GM12878 (cell line): ENCODE results near the gene SERTAD1. TPM values are rescaled to one million over a fixed set of nuclear protein-coding genes. Genes with fewer than 3 reads are reported as not detected.

Experiments used
- ATF7 ChIP-seq: fragments of 450-650 bp; IDR thresholded peaks from 2 replicates; pipeline ENCODE4 v1.6.1; 2016; ENCODE audit warnings: low read depth, mild to moderate bottlenecking
- BACH1 ChIP-seq: fragments of 450-650 bp; IDR thresholded peaks from 2 replicates; pipeline ENCODE4 v1.6.1; 2017; ENCODE audit warnings: mild to moderate bottlenecking, borderline replicate concordance
- CBFB ChIP-seq: IDR thresholded peaks from 2 replicates; pipeline ENCODE4 v1.6.1; 2016; ENCODE audit warnings: antibody characterized with exemption, low read depth
- CHD1 ChIP-seq: IDR thresholded peaks from 2 replicates; pipeline ENCODE4 v1.6.1; 2012; ENCODE audit warnings: low read depth, low read length, improper control_type of control experiment
- CTCF ChIP-seq, 3 experiments: IDR thresholded peaks in 2 of 3; conservative IDR thresholded peaks in 1 of 3; 2 replicates each; pipeline ENCODE4 v1.5.1; 2011; ENCODE audit warnings: low read depth in 3 of 3, low read length in 3 of 3, mild to moderate bottlenecking in 3 of 3, control low read depth in 2 of 3, moderate library complexity in 2 of 3, inconsistent platforms in 1 of 3, mixed read lengths in 1 of 3; ENCODE audit not compliant: control insufficient read depth in 2 of 3, insufficient read depth in 1 of 3; ENCODE audit errors: extremely low read depth in 1 of 3
- MXI1 ChIP-seq: fragments of 150-350 bp; IDR thresholded peaks from 2 replicates; pipeline ENCODE4 v1.6.1; 2011; ENCODE audit warnings: low read depth, mild to moderate bottlenecking, inconsistent platforms, low read length, improper control_type of control experiment
- NBN ChIP-seq: fragments of 450-650 bp; IDR thresholded peaks from 2 replicates; pipeline ENCODE4 v1.6.1; 2016
- NFIC ChIP-seq: IDR thresholded peaks from 2 replicates; pipeline ENCODE4 v1.6.1; 2012; ENCODE audit warnings: low read depth, mild to moderate bottlenecking, inconsistent platforms, low read length, moderate library complexity
- NFYA ChIP-seq: IDR thresholded peaks from 2 replicates; pipeline ENCODE4 v1.6.1; 2011; ENCODE audit warnings: low read depth, mild to moderate bottlenecking, low read length, improper control_type of control experiment, borderline replicate concordance
- REST ChIP-seq: IDR thresholded peaks from 2 replicates; pipeline ENCODE4 v1.6.1; 2012; ENCODE audit warnings: mild to moderate bottlenecking, low read depth, low read length
- RUNX3 ChIP-seq: IDR thresholded peaks from 2 replicates; pipeline ENCODE4 v1.6.1; 2012; ENCODE audit warnings: low read length, inconsistent platforms
- SREBF2 ChIP-seq: IDR thresholded peaks from 2 replicates; pipeline ENCODE4 v1.6.1; 2012; ENCODE audit warnings: mild to moderate bottlenecking, low read length
- TCF7 ChIP-seq: IDR thresholded peaks from 2 replicates; pipeline ENCODE4 v1.6.1; 2014; ENCODE audit warnings: antibody characterized with exemption, borderline replicate concordance
- ZZZ3 ChIP-seq: IDR thresholded peaks from 2 replicates; pipeline ENCODE4 v1.6.1; 2011; ENCODE audit warnings: low read depth; ENCODE audit not compliant: control insufficient read depth, insufficient read length
- polyA plus RNA-seq, 11 experiments: library from polyadenylated mRNA; depleted of rRNA in 4 of 11; unstranded in 6 of 11; stranded (reverse) in 5 of 11; fragments of >200 nt; fragmentation: Nextera tagmentation in 4 of 11; fragmentation: Illumina TruSeq in 1 of 11; extraction: Ambion mirVana in 4 of 11; extraction: Trizol in 1 of 11; gene quantifications; 1 replicate in 1 of 11; 2 replicates in 10 of 11; pipeline versions ENCODE4 v1.2.1 to v1.2.3, GENCODE V29; 2011 to 2016; ENCODE audit warnings: inconsistent platforms in 2 of 11, missing spikeins in 2 of 11, low read depth in 1 of 11
- total RNA-seq, 4 experiments: library from RNA; depleted of rRNA in 3 of 4; stranded (reverse); fragments of >200 nt in 3 of 4; fragmentation: Illumina TruSeq in 1 of 4; extraction: Trizol in 1 of 4; gene quantifications; 2 replicates each; pipeline versions ENCODE4 v1.2.1 to v1.2.3, GENCODE V29; 2013 to 2021

SERTAD1 gene
- total and polyA plus RNA-seq, 10 of the 15 experiments (the other 5 are each of a cell fraction or from before 2014, with no cell fraction given) = 0.23 to 14.2 (median 8.0) TPM

GRCh38 chr19:40425450-40426287 lies at the start of gene SERTAD1 (continued):
- TF ChIP-seq REST (peak; percentile 7; the same call in 1 of the 2 replicates), ATF7 (0 out of 2 replicates have a peak, but pooled peaks have one; percentile 45), RUNX3 (no peak; the same call in 1 of the 2 replicates), SREBF2 (no peak), ZZZ3 (no peak), MXI1 (peak; percentile 57; the same call in 1 of the 2 replicates), BACH1 (peak; percentile 99), NBN (peak; percentile 36; the same call in 1 of the 2 replicates), NFIC (no peak; the same call in 1 of the 2 replicates), CHD1 (no peak), TCF7 (no peak), NFYA (peak; percentile 4; the same call in 1 of the 2 replicates), CBFB (peak; percentile 76), CTCF (IDR thresholded peaks at IDR 0.05 in 2 of 3, conservative IDR thresholded peaks at IDR 0.05 in 1 of 3; ENCODE audit: control insufficient read depth in 2 of 3, extremely low read depth in 1 of 3, insufficient read depth in 1 of 3, low read depth in 3 of 3, low read length in 3 of 3) (peak; percentile 53 to 89 (median 58))
